GM18861 (cell line): ENCODE data around the gene CCDC170.

Source experiments
- ATAC-seq: cut with Tn5 transposase; IDR thresholded peaks from one replicate; pipeline ENCODE4 v1.9.1; 2021; ENCODE audit not compliant: unreplicated experiment

Gene CCDC170

GRCh38 chr6:151616091-151616513 is 122.3 kb downstream of the CCDC170 start:
- ATAC-seq: no peak

GRCh38 chr6:151616600-151616999 is 122.8 kb downstream of the CCDC170 start:
- ATAC-seq: no peak

- ATAC-seq: no peak
Observed at GRCh38 chr6:151617539-151617938, 123.7 kb downstream of the CCDC170 start.

- ATAC-seq: no peak
Observed at GRCh38 chr6:151618717-151619116, 124.9 kb downstream of the CCDC170 start.

GRCh38 chr6:151620179-151620578 is 126.4 kb downstream of the CCDC170 start:
- no peak for ATAC-seq

- ATAC-seq: no peak
Observed at GRCh38 chr6:151624071-151624470, 130.3 kb downstream of the CCDC170 start.

GRCh38 chr6:151624481-151624880 is 130.7 kb downstream of the CCDC170 start:
- no peak for ATAC-seq

- no peak for ATAC-seq
Observed at GRCh38 chr6:151624900-151625536, 131.2 kb downstream of the CCDC170 start.

- ATAC-seq: no peak
Observed at GRCh38 chr6:151627689-151628444, 134.1 kb downstream of the CCDC170 start.

- ATAC-seq: no peak
Observed at GRCh38 chr6:151629791-151630190, 136.0 kb downstream of the CCDC170 start.

- no peak for ATAC-seq
Observed at GRCh38 chr6:151630387-151630786, 136.6 kb downstream of the CCDC170 start.

GRCh38 chr6:151630991-151631655 is 137.3 kb downstream of the CCDC170 start:
- ATAC-seq: no peak

- ATAC-seq: no peak
Observed at GRCh38 chr6:151632415-151632987, 138.7 kb downstream of the CCDC170 start.

- no peak for ATAC-seq
Observed at GRCh38 chr6:151633526-151634335, 139.9 kb downstream of the CCDC170 start.

GRCh38 chr6:151634336-151634720 is 140.5 kb downstream of the CCDC170 start:
- ATAC-seq: no peak

- no peak for ATAC-seq
Observed at GRCh38 chr6:151635741-151636140, 141.9 kb downstream of the CCDC170 start.

- ATAC-seq: no peak
Observed at GRCh38 chr6:151637814-151638213, 144.0 kb downstream of the CCDC170 start.

GRCh38 chr6:151639750-151640149 is 145.9 kb downstream of the CCDC170 start:
- ATAC-seq: no peak

GRCh38 chr6:151641028-151641427 is 147.2 kb downstream of the CCDC170 start:
- no peak for ATAC-seq

- no peak for ATAC-seq
Observed at GRCh38 chr6:151647976-151648639, 154.3 kb downstream of the CCDC170 start.
